CD4-positive, alpha-beta T cell treated with Interleukin-6 for 4 hours (primary cell): ENCODE data around the gene CABCOCO1.
"Not testable (repeated sequence)": the region's sequence is repeated elsewhere in the genome, so short reads cannot be mapped to it uniquely, and the experiment has no call there.

Experiments used
- DNase-seq: peaks from one replicate; pipeline ENCODE4 v3.0.0-alpha.2; 2020; ENCODE audit warnings: mixed read lengths

The CABCOCO1 gene

GRCh38 chr10:61643316-61643751 lies 19.4 kb upstream of the CABCOCO1 start:
- no peak for DNase-seq

DNA sequence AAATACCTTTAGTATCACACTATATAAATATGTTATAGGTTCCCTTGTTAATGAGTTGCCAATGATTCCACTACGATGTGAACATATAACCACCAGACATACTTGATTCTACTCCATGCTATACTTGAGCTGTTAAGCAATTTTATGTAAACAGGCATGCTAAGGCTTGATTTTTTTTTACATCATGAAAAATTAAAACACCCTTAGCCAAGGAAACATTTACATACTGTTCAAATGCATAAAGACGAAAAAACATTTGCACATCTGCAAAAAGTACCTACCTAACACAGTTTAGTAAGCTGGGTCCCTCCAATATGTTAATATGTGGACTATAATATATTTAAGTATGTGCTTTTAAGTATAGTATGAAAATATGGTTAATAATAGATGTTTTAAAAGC lies 9.0 kb upstream of the CABCOCO1 start:
- DNase-seq: no peak

- DNase-seq: no peak
These were observed 7.3 kb upstream of the CABCOCO1 start for GRCh38 chr10:61655335-61655851.

GRCh38 chr10:61663466-61663865 lies 737 bp downstream of the CABCOCO1 start:
- DNase-seq: no peak

- no peak for DNase-seq
These were observed 2.3 kb downstream of the CABCOCO1 start for GRCh38 chr10:61664985-61665384.

GRCh38 chr10:61669161-61669725 lies 6.5 kb downstream of the CABCOCO1 start:
- no peak for DNase-seq

- no peak for DNase-seq
These were observed 7.1 kb downstream of the CABCOCO1 start for GRCh38 chr10:61669849-61670248.

GRCh38 chr10:61673360-61673759 lies 10.6 kb downstream of the CABCOCO1 start:
- DNase-seq: no peak

DNA sequence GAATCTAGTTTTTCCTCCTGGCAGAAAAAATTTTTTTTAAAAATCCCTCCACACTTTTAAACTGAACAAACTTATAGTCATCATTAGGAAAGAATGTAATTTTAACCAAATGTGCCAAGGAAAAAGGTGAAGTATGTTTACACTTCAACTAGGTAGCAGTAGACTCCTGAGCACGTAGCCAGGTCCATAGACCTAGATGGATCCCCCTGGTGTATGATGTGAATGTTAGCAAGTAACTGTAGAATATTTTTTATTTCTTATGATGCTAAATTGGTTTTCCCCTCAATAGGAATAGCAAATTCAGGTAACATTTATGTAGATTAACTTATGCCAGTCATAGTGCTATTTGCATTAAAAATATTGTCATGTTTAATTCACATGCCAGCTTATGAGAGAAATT lies 19.6 kb downstream of the CABCOCO1 start:
- DNase-seq: no peak

GRCh38 chr10:61683319-61683718 lies 20.6 kb downstream of the CABCOCO1 start:
- no peak for DNase-seq

DNA sequence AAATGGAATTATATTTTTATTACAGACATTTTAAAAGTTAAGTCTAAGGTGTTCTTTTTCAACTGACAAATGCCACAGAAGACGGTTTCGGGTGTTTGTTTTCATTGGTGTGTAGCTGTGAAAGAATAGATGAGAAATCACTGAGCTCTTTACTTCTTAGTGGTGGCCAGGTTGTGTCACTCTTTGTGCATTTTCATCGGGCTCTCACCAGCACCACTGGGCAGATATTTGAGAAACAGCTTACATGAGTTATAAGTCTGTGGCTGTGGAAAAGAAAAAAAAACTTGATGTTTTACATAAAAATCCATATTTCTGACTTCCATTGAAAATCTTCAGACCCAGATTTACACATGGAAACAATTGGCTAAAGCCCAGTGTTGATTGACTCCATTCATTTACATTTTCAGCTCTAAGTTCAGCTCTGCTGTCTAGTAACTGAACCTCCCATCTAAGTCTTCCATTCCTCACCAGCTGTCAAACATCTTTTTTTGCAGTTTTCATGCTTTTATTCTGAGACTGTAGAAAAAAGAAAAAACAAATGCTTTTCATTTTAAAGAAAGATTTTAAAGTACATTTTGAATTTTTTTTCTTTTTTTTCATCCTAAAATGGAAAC lies 22.3 kb downstream of the CABCOCO1 start:
- no peak for DNase-seq

DNA sequence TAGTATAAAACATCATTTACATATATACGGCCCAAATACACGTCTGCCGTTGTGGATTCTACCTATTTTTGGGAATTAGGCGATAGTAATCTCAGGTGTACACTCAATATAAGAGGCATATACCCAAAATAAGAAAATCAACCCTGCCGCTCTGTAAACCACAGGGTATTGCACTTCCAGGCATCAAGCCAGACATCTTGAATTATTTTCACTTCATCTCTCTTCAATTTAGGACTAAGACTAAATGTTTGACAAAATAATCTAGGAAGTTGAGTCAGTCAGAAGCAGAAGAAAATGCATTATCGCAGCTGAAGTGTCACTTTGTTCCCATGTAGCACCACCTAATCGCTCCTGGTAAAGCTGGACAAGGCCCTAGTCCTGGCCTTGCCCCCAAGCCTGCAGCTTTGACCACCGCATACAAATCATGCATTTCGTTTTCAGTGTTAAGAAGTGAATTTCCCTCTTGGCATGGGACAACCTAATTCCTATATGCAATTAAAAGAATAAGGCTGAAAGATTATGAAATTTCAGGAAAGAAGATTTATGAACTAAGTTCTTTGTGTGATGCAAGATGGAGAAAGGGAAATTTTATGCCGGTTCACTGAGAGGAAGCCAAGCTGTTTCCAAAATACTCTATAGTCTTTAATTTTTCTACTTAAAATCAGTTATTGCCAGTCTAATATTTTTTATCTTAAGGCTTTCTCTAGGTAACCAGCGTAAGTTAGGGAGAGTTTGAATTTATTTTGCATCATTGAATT lies 26.0 kb downstream of the CABCOCO1 start:
- no peak for DNase-seq

DNA sequence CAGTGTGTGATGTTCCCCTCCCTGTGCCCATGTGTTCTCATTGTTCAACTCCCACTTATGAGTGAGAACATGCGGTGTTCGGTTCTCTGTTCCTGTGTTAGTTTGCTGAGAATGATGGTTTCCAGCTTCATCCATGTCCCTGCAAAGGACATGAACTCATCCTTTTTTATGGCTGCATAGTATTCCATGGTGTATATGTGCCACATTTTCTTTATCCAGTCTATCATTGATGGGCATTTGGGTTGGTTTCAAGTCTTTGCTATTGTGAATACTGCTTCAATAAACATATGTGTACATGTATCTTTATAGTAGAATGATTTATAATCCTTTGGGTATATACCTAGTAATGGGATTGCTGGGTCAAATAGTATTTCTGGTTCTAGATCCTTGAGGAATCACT lies 28.9 kb downstream of the CABCOCO1 start:
- DNase-seq: not testable (repeated sequence)

DNA sequence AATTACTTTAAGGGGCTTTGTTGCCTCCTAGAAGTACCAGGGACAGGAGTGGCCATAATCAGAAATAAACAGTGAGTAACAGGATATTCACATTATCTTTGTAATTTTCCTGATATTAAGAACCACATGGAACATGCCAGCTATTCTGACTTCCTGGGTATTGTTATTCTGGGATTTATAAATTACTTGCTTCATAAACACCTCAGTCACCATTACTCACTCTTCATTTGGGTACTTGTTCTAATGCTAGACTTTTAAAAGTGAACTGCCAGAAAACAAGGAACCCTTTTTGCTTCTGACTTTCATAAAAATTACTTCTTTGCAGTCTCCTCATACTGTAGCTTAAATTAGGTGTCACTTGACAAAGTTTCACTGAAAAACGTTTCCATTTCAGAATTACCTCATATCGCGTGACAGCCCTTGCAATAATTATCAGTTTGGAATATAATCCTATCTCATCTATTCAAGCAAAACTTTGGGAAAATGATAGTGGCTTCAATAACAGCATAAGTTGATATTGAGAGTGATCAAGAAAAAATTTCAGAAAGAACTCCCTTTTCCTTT lies 29.8 kb downstream of the CABCOCO1 start:
- no peak for DNase-seq

- DNase-seq: no peak
These were observed 36.4 kb downstream of the CABCOCO1 start for GRCh38 chr10:61698968-61699655.

GRCh38 chr10:61701055-61701705 lies 38.5 kb downstream of the CABCOCO1 start:
- DNase-seq: no peak

DNA sequence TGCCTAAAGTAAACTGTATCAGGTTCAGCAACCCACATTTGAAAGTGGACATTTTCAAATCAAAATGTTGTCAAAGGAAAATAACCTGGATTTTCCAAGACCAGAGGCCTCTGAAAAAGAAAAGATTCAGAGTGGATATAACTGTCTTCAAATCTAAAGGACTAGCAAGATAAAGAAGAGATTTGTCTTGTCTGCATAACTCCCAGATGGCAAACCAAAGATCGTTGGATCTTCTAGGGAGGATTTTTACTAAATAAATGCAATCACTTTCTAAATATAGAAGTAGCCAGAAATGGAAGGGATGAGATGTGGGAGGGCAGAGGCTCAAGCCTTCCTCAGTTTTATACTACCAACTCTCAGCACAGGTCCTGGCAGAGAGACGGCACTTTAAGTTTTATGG lies 39.0 kb downstream of the CABCOCO1 start:
- no peak for DNase-seq

DNA sequence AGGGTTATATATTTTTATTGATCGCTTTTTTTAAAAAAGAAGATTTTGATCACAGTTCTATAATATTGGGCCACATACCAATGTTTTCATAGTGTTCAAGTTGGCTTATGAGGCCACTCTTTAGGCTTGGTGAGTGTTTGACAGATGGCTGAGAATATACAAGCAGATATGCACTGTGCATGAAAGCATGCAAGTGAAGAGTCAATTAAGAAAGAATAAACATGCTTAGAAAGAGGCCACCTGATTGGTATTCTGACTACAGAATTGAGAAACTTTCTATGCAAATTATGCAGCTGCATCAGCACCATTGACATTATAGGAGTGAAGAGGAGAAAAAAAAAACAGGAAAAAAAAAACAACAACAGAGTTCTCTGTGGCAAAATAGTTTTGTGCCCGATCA lies 39.9 kb downstream of the CABCOCO1 start:
- no peak for DNase-seq

- DNase-seq: no peak
These were observed 42.4 kb downstream of the CABCOCO1 start for GRCh38 chr10:61705022-61705613.

- no peak for DNase-seq
These were observed 46.1 kb downstream of the CABCOCO1 start for GRCh38 chr10:61708846-61709245.

GRCh38 chr10:61712105-61712504 lies 49.4 kb downstream of the CABCOCO1 start:
- not testable (repeated sequence) for DNase-seq

- DNase-seq: not testable (repeated sequence)
These were observed 56.7 kb downstream of the CABCOCO1 start for GRCh38 chr10:61719475-61719874.
